GM12874 (cell line): Measurements from ENCODE around the gene MPST.
A peak's percentile ranks its signal among the peaks of the same experiment; 100 is the strongest.

ENCODE experiments used
- CTCF ChIP-seq: IDR thresholded peaks from 2 replicates; pipeline ENCODE4 v1.5.1; 2011; ENCODE audit warnings: low read depth, mild to moderate bottlenecking, control low read depth, low read length, moderate library complexity; ENCODE audit not compliant: insufficient read depth

The MPST gene

GRCh38 chr22:37050913-37051312 is 31.4 kb downstream of the MPST start:
- TF ChIP-seq CTCF = no peak

- 0 out of 2 replicates have a peak, but pooled peaks have one; percentile 5 for TF ChIP-seq CTCF
These were observed 32.1 kb downstream of the MPST start, which contains the start of gene KCTD17 for GRCh38 chr22:37051391-37052385. Gene KCTD17 (plus strand): TSS chr22:37051742. CDS start chr22:37051761, 19 bp downstream.

DNA sequence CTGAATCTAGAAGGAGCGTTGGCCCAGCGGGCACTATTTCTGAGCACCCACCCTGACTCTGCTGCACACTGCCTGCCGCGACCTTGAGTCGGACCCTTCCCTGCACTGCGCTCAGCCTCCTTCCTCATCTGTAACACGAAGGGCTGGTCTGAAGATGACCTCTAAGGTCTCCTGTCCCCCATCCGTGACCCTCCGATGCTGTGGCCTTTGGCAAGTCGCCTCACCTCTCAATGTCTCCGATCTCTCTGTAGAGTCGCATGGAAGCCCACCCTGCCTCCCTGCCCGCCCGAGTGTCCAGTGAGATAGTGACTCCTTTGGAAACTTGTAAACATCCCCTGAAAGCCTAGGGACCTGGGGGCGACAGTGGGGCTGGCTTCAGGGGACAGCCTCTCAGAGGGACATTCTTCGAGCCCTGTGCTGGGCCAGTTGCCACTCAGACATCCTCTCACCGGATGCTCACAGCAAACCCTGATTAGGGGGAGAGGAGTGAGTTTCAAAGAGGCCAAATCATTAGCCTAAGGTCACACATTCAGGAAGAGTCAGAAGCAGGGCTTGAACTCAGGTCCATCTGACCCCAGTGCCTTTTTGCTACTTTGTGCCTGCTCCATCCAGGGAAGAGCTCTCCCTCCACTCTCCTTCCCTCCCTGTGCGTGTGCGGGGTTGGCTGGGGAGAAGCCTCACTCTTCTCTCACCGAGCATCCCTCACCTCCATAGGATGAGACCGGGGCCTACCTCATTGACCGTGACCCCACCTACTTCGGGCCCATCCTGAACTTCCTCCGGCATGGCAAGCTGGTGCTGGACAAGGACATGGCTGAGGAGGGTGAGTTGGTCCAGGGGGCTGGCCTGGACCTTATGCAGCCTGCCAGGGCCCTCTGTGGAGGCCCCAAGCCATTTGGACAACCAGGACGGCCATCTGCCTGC is 33.1 kb downstream of the MPST start:
- TF ChIP-seq CTCF = no peak

GRCh38 chr22:37053310-37054055 is 33.9 kb downstream of the MPST start:
- no peak for TF ChIP-seq CTCF

- no peak for TF ChIP-seq CTCF
These were observed 34.5 kb downstream of the MPST start for GRCh38 chr22:37054056-37054395.

GRCh38 chr22:37054600-37055365 is 35.2 kb downstream of the MPST start:
- TF ChIP-seq CTCF = no peak
